Activated CD8-positive, alpha-beta memory T cell treated with anti-CD3 and anti-CD28 coated beads, Interleukin-2, amount 50 U/mL, for 1 hour (primary cell): ENCODE results near the gene MYO5C.
A peak's percentile ranks its signal among the peaks of the same experiment; 100 is the strongest.

Experiments used
- DNase-seq: peaks from one replicate; pipeline ENCODE4 v3.0.0-alpha.2; 2020; ENCODE audit errors: extremely low read depth

MYO5C gene

GRCh38 chr15:52278135-52278534 is 17.5 kb downstream of the MYO5C start:
- DNase-seq = no peak

- no peak for DNase-seq
Observed at GRCh38 chr15:52277575-52277974, 18.0 kb downstream of the MYO5C start.

GRCh38 chr15:52276256-52276770 is 19.3 kb downstream of the MYO5C start:
- no peak for DNase-seq

GRCh38 chr15:52263563-52264282 is 31.9 kb downstream of the MYO5C start:
- no peak for DNase-seq

- DNase-seq = no peak
Observed at GRCh38 chr15:52262364-52262763, 33.2 kb downstream of the MYO5C start.

- no peak for DNase-seq
Observed at GRCh38 chr15:52261498-52262242, 33.9 kb downstream of the MYO5C start.

GRCh38 chr15:52261026-52261425 is 34.6 kb downstream of the MYO5C start:
- no peak for DNase-seq

GRCh38 chr15:52259503-52259902 is 36.1 kb downstream of the MYO5C start:
- DNase-seq = no peak

GRCh38 chr15:52258461-52258860 is 37.1 kb downstream of the MYO5C start:
- DNase-seq = no peak

- no peak for DNase-seq
Observed at GRCh38 chr15:52257734-52258062, 37.9 kb downstream of the MYO5C start.

- no peak for DNase-seq
Observed at GRCh38 chr15:52256930-52257733, 38.5 kb downstream of the MYO5C start.

GRCh38 chr15:52256366-52256765 is 39.2 kb downstream of the MYO5C start:
- peak; percentile 40 for DNase-seq

GRCh38 chr15:52255935-52256334 is 39.7 kb downstream of the MYO5C start:
- DNase-seq = no peak

GRCh38 chr15:52255008-52255407 is 40.6 kb downstream of the MYO5C start:
- no peak for DNase-seq

- DNase-seq = no peak
Observed at GRCh38 chr15:52254391-52254790, 41.2 kb downstream of the MYO5C start.

- no peak for DNase-seq
Observed at GRCh38 chr15:52252781-52253180, 42.8 kb downstream of the MYO5C start.

GRCh38 chr15:52251144-52251860 is 44.3 kb downstream of the MYO5C start:
- no peak for DNase-seq

GRCh38 chr15:52247461-52247860 is 48.1 kb downstream of the MYO5C start:
- no peak for DNase-seq

GRCh38 chr15:52246686-52247431 is 48.7 kb downstream of the MYO5C start:
- DNase-seq = no peak

GRCh38 chr15:52243697-52244555 is 51.7 kb downstream of the MYO5C start:
- no peak for DNase-seq
